ENCODE data around the gene UVSSA. TPM values are rescaled to one million over a fixed set of nuclear protein-coding genes. Genes with fewer than 3 reads are reported as not detected.

UVSSA gene
- total RNA-seq, 2 donors from 2014 or later: 18.2 to 26.0 TPM

- DNase-seq: peak; percentile 76 to 87 (median 81)
- H3K27me3 ChIP-seq: no peaks in the 10 kb centered on the region
- H3K9me3 ChIP-seq: no peaks in the 10 kb centered on the region
- peak; percentile 49 for ATAC-seq
- H3K27ac ChIP-seq: peak overlapping the region; percentile 93 to 100 (median 97)
- TF ChIP-seq POLR2A (IDR thresholded peaks at IDR 0.05) (peak in 2 of 3 donors; percentile 62 to 72), CTCF (IDR thresholded peaks at IDR 0.05) (no peak)
- intact Hi-C loops (cut with DNase I): no loop called here
- H3K4me1 ChIP-seq: peaks cover 37% of the 10 kb centered on the region
- peak overlapping the region; percentile 13 to 62 for H3K4me3 ChIP-seq
- 0 to 2% methylated on average over 11 to 43 of the region's 43 CpGs for WGBS, 2 donors
- H3K36me3 ChIP-seq (replicated peaks in 1 of 2; ENCODE audit: insufficient read depth in 1 of 2, low read depth in 2 of 2): peaks cover 0 to 2% of the 10 kb centered on the region in 2 donors
Observed at GRCh38 chr4:1347410-1347864, 429 bp downstream of the UVSSA start.

GRCh38 chr4:1348014-1348513, 1.1 kb downstream of the UVSSA start:
- peak overlapping the region; percentile 93 to 100 (median 97) for H3K27ac ChIP-seq

GRCh38 chr4:1348746-1349145, 1.7 kb downstream of the UVSSA start:
- H3K36me3 ChIP-seq (replicated peaks in 1 of 2; ENCODE audit: insufficient read depth in 1 of 2, low read depth in 2 of 2): peaks cover 0 to 2% of the 10 kb centered on the region in 2 donors
- ATAC-seq: no peak
- H3K4me3 ChIP-seq: no peak overlapping the region
- 83 to 89% methylated on average over 25 of the region's 25 CpGs for WGBS, 2 donors
- peak overlapping the region in 1 of 4 donors; percentile 93 for H3K27ac ChIP-seq
- no peak for DNase-seq
- peaks cover 37% of the 10 kb centered on the region for H3K4me1 ChIP-seq
- TF ChIP-seq CTCF (IDR thresholded peaks at IDR 0.05): no peak
- no peak for TF ChIP-seq POLR2A (IDR thresholded peaks at IDR 0.05)
- no peaks in the 10 kb centered on the region for H3K9me3 ChIP-seq
- intact Hi-C loops (cut with DNase I): no loop called here
- no peaks in the 10 kb centered on the region for H3K27me3 ChIP-seq

More at GRCh38 chr4:1348014-1348513, 1.1 kb downstream of the UVSSA start:
- WGBS, 2 donors: 62 to 65% methylated on average over 9 to 12 of the region's 12 CpGs
- H3K4me1 ChIP-seq: peaks cover 37% of the 10 kb centered on the region
- H3K27me3 ChIP-seq: no peaks in the 10 kb centered on the region
- intact Hi-C loops (cut with DNase I): no loop called here
- peaks cover 0 to 2% of the 10 kb centered on the region in 2 donors for H3K36me3 ChIP-seq (replicated peaks in 1 of 2; ENCODE audit: insufficient read depth in 1 of 2, low read depth in 2 of 2)
- DNase-seq (no peak), ATAC-seq (no peak)
- H3K9me3 ChIP-seq: no peaks in the 10 kb centered on the region
- TF ChIP-seq CTCF (IDR thresholded peaks at IDR 0.05): no peak
- TF ChIP-seq POLR2A (IDR thresholded peaks at IDR 0.05): no peak
- peak overlapping the region in 1 of 2 donors; percentile 13 for H3K4me3 ChIP-seq

- intact Hi-C loops (cut with DNase I): loop anchor here (5.0 to 10.0 kb wide), 2 partner anchors 275 to 373 kb away; partner anchors contain the start of genes TACC3 and TMEM129
- peaks cover 37% of the 10 kb centered on the region for H3K4me1 ChIP-seq
- ATAC-seq: no peak
- H3K9me3 ChIP-seq: no peaks in the 10 kb centered on the region
- 91 to 92% methylated on average over 27 to 29 of the region's 29 CpGs for WGBS, 2 donors
- peaks cover 0 to 2% of the 10 kb centered on the region in 2 donors for H3K36me3 ChIP-seq (replicated peaks in 1 of 2; ENCODE audit: insufficient read depth in 1 of 2, low read depth in 2 of 2)
- no peak overlapping the region for H3K27ac ChIP-seq
- H3K4me3 ChIP-seq: no peak overlapping the region
- no peak for DNase-seq
- TF ChIP-seq POLR2A (IDR thresholded peaks at IDR 0.05) (no peak), CTCF (IDR thresholded peaks at IDR 0.05) (no peak)
- H3K27me3 ChIP-seq: no peaks in the 10 kb centered on the region
Observed at GRCh38 chr4:1349359-1350168, 2.6 kb downstream of the UVSSA start.

Measured in body of pancreas (tissue), 4 donors.